MV-4-11 (cell line): ENCODE data around the gene GEMIN4.
"Not testable (repeated sequence)": the region's sequence is repeated elsewhere in the genome, so short reads cannot be mapped to it uniquely, and the experiment has no call there.

Source experiments
- DNase-seq: peaks from one replicate; lab custom pipeline; 2025; lab: John Stamatoyannopoulos, UW

Gene GEMIN4

GRCh38 chr17:752002-752619 is at the start of gene GEMIN4:
Gene GEMIN4 (minus strand): TSS chr17:752264. CDS start chr17:752142, 122 bp downstream.
- DNase-seq, result peak; percentile 82

GRCh38 chr17:801660-802059 is 49.6 kb upstream of the GEMIN4 start:
- no peak for DNase-seq

- DNase-seq, result no peak
Observed at GRCh38 chr17:800446-801242, 48.6 kb upstream of the GEMIN4 start.

GRCh38 chr17:799261-799660 is 47.2 kb upstream of the GEMIN4 start:
- DNase-seq, result no peak

GRCh38 chr17:798246-798645 is 46.2 kb upstream of the GEMIN4 start:
- DNase-seq, result no peak

- no peak for DNase-seq
Observed at GRCh38 chr17:797236-797840, 45.3 kb upstream of the GEMIN4 start.

GRCh38 chr17:796609-797008 is 44.5 kb upstream of the GEMIN4 start:
- no peak for DNase-seq

GRCh38 chr17:795721-796120 is 43.7 kb upstream of the GEMIN4 start:
- no peak for DNase-seq

GRCh38 chr17:795276-795675 is 43.2 kb upstream of the GEMIN4 start:
- DNase-seq, result no peak

GRCh38 chr17:794876-795275 is 42.8 kb upstream of the GEMIN4 start:
- DNase-seq, result peak; percentile 48

GRCh38 chr17:792277-792676 is 40.2 kb upstream of the GEMIN4 start:
- DNase-seq, result no peak

GRCh38 chr17:791829-792228 is 39.8 kb upstream of the GEMIN4 start:
- no peak for DNase-seq

- DNase-seq, result not testable (repeated sequence)
Observed at GRCh38 chr17:790874-791247, 38.8 kb upstream of the GEMIN4 start.

- DNase-seq, result not testable (repeated sequence)
Observed at GRCh38 chr17:789931-790873, 38.1 kb upstream of the GEMIN4 start.

- DNase-seq, result no peak
Observed at GRCh38 chr17:789160-789840, 37.2 kb upstream of the GEMIN4 start.

GRCh38 chr17:788551-788950 is 36.5 kb upstream of the GEMIN4 start:
- DNase-seq, result no peak

- DNase-seq, result no peak
Observed at GRCh38 chr17:787641-788221, 35.7 kb upstream of the GEMIN4 start.

- DNase-seq, result not testable (repeated sequence)
Observed at GRCh38 chr17:785901-786300, 33.8 kb upstream of the GEMIN4 start.

- DNase-seq, result no peak
Observed at GRCh38 chr17:784143-784542, 32.1 kb upstream of the GEMIN4 start.

GRCh38 chr17:781805-782731 is 30.0 kb upstream of the GEMIN4 start, which contains the start of the genes GLOD4 and MRM3:
Gene GLOD4 (minus strand): TSS chr17:782280. CDS start chr17:782255, 25 bp downstream.
Gene MRM3 (plus strand): TSS chr17:782353. CDS start chr17:782379, 26 bp downstream.
- peak; percentile 81 for DNase-seq
